Activated B cell treated with CpG ODN at 0.5 μM for 24 hours (primary cell): ENCODE results near the gene B3GALT6. TPM values are rescaled to one million over a fixed set of nuclear protein-coding genes. Genes with fewer than 3 reads are reported as not detected.

Experiments
- ATAC-seq: fragments of 200-7000 bp; cut with Tn5 transposase; one replicate; pipeline ENCODE4 v1.10.0; 2021; ENCODE audit warnings: low read depth, mild to moderate bottlenecking, moderate library complexity
- CTCF ChIA-PET: fragments of 350-600 bp; sonication (Branson Sonifier 250); formaldehyde crosslinking; loops from one replicate; lab custom pipeline; 2021; ENCODE audit warnings: antibody characterized with exemption; lab: Charles Lee
- POLR2A ChIA-PET: fragments of 350-600 bp; sonication (Branson Sonifier 250); formaldehyde crosslinking; loops from one replicate; lab custom pipeline; 2021; ENCODE audit warnings: antibody characterized with exemption; lab: Charles Lee
- DNase-seq: peaks from one replicate; pipeline ENCODE4 v3.0.0; 2022
- H3K27ac Mint-ChIP-seq: one replicate; pipeline ENCODE4 v1.8.0; 2020; ENCODE audit warnings: mixed read lengths
- H3K27me3 Mint-ChIP-seq: one replicate; pipeline ENCODE4 v1.8.0; 2021; ENCODE audit warnings: mixed read lengths
- H3K36me3 Mint-ChIP-seq: one replicate; pipeline ENCODE4 v1.8.0; 2021; ENCODE audit warnings: low read depth, mixed read lengths
- H3K4me1 Mint-ChIP-seq: one replicate; pipeline ENCODE4 v1.8.0; 2021; ENCODE audit warnings: mixed read lengths
- H3K4me3 Mint-ChIP-seq: one replicate; pipeline ENCODE4 v1.8.0; 2020; ENCODE audit warnings: mild to moderate bottlenecking, mixed read lengths
- H3K9me3 Mint-ChIP-seq: one replicate; pipeline ENCODE4 v1.8.0; 2020; ENCODE audit warnings: mixed read lengths
- intact Hi-C: fragments of 100-400 bp; cut with micrococcal nuclease; formaldehyde crosslinking; loops from one replicate; pipeline ENCODE4 v1.15.1; 2024
- total RNA-seq: library from RNA; stranded (reverse); gene quantifications from 2 replicates; pipeline ENCODE4 v1.2.3, GENCODE V29; 2022
- TF ChIP-seq, protein P1 (sequence below): fragments of 200-600 bp; IDR thresholded peaks from one replicate; pipeline ENCODE4 v1.8.0; 2022; ENCODE audit warnings: antibody characterized with exemption, mild to moderate bottlenecking

Gene B3GALT6
- total RNA-seq, 1 donor from 2014 or later, result 22.1 TPM

DNA sequence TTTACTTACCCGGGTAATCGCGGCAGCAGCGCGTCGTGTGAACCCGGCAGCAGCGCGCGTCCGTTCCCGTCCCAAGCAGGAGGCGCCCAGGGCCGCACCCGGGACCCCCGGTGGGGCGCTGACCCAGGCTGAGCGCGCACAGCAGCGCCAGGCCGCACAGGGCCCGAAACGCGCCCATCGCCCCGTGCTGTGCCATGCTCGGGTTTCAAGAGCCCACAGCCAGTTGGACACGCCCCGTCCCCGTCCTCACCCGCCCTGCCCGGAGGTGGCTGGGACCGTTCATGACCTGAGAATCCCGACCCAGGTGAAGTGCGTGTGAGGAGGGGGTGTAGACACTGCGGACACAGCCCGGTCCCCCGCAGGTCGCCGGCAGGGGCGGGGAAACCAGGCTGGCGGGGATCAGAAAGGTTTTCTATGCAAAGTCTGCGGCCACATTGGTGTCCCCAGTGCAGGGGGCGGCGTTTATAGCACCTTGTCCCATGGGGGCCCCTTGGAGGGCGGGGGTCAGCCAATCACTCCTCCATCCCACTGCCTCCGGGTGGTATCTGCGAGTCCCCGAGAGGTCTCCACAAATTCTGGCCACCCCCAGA is 25.6 kb upstream of the B3GALT6 start, which contains the start of gene TNFRSF18:
TNFRSF18 (minus strand) TSS at position 217 of the 590 bp plus-strand sequence; CDS start at position 196, 21 bp downstream.
- Mint-ChIP-seq H3K9me3 (no peaks in the 10 kb centered on the region), H3K4me1 (peaks cover 35% of the 10 kb centered on the region), H3K4me3 (peak within 1 kb of the TSS; percentile 81), H3K27ac (peak within 1 kb of the TSS; percentile 46), H3K27me3 (peaks cover 2% of the 10 kb centered on the region), H3K36me3 (peaks cover 2% of the 10 kb centered on the region)
- ATAC-seq (peak; percentile 55), DNase-seq (peak; percentile 66)
- ChIA-PET CTCF (interaction anchor here (1.7 kb wide), 1 partner anchor 84 kb away, joined by 7 read pairs; no protein-coding TSS in a partner anchor), POLR2A (interaction anchor here (0.9 to 3.3 kb wide), 5 partner anchors 20 to 63 kb away, joined by 4 to 15 read pairs (median 7); partner anchors contain the start of genes B3GALT6 and SDF4)
- intact Hi-C loops, result loop anchor here (5.0 kb wide), 2 partner anchors 49 to 86 kb away; no protein-coding TSS in a partner anchor
- TF ChIP-seq, protein P1, sequence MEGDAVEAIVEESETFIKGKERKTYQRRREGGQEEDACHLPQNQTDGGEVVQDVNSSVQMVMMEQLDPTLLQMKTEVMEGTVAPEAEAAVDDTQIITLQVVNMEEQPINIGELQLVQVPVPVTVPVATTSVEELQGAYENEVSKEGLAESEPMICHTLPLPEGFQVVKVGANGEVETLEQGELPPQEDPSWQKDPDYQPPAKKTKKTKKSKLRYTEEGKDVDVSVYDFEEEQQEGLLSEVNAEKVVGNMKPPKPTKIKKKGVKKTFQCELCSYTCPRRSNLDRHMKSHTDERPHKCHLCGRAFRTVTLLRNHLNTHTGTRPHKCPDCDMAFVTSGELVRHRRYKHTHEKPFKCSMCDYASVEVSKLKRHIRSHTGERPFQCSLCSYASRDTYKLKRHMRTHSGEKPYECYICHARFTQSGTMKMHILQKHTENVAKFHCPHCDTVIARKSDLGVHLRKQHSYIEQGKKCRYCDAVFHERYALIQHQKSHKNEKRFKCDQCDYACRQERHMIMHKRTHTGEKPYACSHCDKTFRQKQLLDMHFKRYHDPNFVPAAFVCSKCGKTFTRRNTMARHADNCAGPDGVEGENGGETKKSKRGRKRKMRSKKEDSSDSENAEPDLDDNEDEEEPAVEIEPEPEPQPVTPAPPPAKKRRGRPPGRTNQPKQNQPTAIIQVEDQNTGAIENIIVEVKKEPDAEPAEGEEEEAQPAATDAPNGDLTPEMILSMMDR, result no peak

DNA sequence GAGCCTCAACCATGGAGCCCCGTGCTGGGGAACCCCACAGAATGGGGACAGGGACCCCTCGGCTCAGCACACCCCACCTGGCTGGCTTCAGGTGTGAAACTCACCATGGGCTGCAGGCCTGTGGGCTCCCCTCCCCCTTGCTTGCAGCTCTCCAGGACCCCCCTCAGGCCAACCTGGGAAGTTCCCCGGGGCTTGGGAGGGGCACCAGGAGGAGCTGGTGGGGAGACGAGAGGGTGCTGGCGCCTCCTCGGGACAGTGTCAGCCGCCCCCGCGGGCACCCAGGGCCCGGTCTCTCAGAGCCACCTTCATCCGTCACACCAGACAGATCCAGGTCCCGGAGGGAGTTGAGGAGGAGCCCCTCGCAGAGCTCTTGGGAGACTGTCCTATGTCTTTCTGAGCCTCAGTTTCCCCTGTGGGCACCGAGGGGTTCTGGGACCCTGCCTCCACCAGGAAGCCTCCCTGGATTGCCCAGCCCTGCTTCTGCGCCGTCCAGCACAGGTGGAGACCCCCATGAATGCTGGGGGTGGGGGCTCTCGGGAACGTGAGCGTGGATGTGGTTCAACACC is 25.0 kb upstream of the B3GALT6 start:
- ATAC-seq (peak; percentile 7), DNase-seq (no peak)
- Mint-ChIP-seq H3K4me3 (peak overlapping the region; percentile 81), H3K9me3 (no peaks in the 10 kb centered on the region), H3K27ac (peak overlapping the region; percentile 46), H3K4me1 (peaks cover 35% of the 10 kb centered on the region), H3K36me3 (peaks cover 2% of the 10 kb centered on the region), H3K27me3 (peaks cover 2% of the 10 kb centered on the region)
- intact Hi-C loops, result loop anchor here (5.0 kb wide), 2 partner anchors 50 to 85 kb away; no protein-coding TSS in a partner anchor
- TF ChIP-seq, protein P1, result no peak
- CTCF ChIA-PET, result interaction anchor here (0.7 to 1.7 kb wide), 3 partner anchors 70 to 85 kb away, joined by 3 to 7 read pairs (median 3); no protein-coding TSS in a partner anchor
- POLR2A ChIA-PET, result interaction anchor here (0.6 to 3.3 kb wide), 9 partner anchors 9 to 143 kb away, joined by 3 to 15 read pairs (median 6); partner anchors contain the start of genes B3GALT6 and SDF4

DNA sequence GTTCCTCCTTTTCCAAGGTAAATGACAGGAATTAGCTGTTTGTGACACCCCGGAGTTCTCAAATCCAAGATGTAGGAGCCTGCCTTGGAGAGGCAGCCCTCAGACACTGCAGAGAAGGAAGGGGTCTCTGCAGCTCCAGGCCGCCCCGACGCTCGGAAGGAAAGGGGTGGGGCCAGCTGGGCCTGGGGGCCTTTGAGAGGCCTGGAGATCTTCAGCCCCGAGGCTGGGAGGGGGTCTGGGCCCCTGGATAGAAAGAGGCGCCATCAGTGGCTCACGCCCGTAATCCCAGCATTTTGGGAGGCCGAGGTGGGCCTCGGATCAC is 24.5 kb upstream of the B3GALT6 start:
- peak overlapping the region; percentile 76 for H3K27ac Mint-ChIP-seq
- ATAC-seq (no peak), DNase-seq (no peak)
- H3K4me1 Mint-ChIP-seq, result peaks cover 35% of the 10 kb centered on the region
- peaks cover 2% of the 10 kb centered on the region for H3K27me3 Mint-ChIP-seq
- ChIA-PET CTCF (interaction anchor here (0.7 to 1.7 kb wide), 3 partner anchors 70 to 85 kb away, joined by 3 to 7 read pairs (median 3); no protein-coding TSS in a partner anchor), POLR2A (interaction anchor here (0.6 to 3.3 kb wide), 11 partner anchors 8 to 143 kb away, joined by 3 to 15 read pairs (median 6); partner anchors contain the start of genes B3GALT6, SDF4 and UBE2J2)
- H3K4me3 Mint-ChIP-seq, result peak overlapping the region; percentile 74
- peaks cover 2% of the 10 kb centered on the region for H3K36me3 Mint-ChIP-seq
- no peaks in the 10 kb centered on the region for H3K9me3 Mint-ChIP-seq
- intact Hi-C loops, result loop anchor here (5.0 kb wide), 2 partner anchors 50 to 85 kb away; no protein-coding TSS in a partner anchor
- TF ChIP-seq, protein P1, result no peak

DNA sequence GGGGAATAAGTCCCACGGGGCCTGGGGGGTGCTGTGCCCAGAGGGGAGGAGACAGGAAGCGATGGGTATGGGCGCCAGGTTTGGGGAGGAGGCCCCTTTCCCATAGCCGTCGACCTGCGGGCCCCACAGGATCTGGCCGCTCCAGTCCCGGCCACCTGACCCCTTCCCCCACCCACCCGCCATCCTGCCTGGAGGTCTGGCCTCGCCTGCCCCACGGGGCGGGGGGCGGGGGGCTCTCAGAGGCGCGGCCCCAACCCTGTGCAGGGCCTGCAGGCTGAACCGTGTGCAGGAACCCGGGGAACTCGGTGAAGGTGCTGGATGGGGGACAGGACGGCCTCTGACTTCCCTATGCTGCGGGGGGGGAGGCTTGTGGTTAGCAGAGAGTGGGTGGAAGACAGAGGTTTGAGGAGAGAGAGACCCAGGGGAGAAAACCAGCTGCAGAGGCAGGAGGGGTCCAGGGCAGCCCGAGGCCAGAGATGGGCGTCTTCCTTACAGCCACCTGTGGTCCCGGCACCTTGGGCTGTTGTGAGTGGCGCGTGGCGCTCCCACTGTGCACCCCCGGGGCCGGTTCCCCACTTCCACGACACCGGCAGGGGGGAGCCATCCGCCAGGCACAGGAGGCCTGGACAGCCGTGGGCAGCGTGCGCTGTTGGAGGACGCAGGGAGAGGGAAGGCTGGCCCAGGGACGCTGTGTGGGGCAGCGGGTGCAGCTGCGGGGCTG is 23.2 kb upstream of the B3GALT6 start:
- TF ChIP-seq, protein P1, result no peak
- ChIA-PET POLR2A (interaction anchor here (0.7 to 3.3 kb wide), 9 partner anchors 9 to 87 kb away, joined by 3 to 15 read pairs (median 6); partner anchors contain the start of genes B3GALT6, SDF4 and UBE2J2), CTCF (no interaction called here)
- Mint-ChIP-seq H3K36me3 (no peaks in the 10 kb centered on the region), H3K9me3 (no peaks in the 10 kb centered on the region), H3K27ac (no peak overlapping the region), H3K4me1 (peaks cover 37% of the 10 kb centered on the region), H3K4me3 (peak overlapping the region; percentile 74), H3K27me3 (peaks cover 2% of the 10 kb centered on the region)
- DNase-seq (peak; percentile 49), ATAC-seq (peak; percentile 18)
- intact Hi-C loops, result loop anchor here (1.0 to 5.0 kb wide), 8 partner anchors 22 to 176 kb away; no protein-coding TSS in a partner anchor
